HepG2 (cell line): Measurements from ENCODE around the gene GRM1. TPM values are rescaled to one million over a fixed set of nuclear protein-coding genes. Genes with fewer than 3 reads are reported as not detected.

Experiments used
- AFF4 ChIP-seq: sonication (generic); formaldehyde crosslinking; IDR thresholded peaks from 2 replicates; pipeline ENCODE4 v1.4.0; 2020; ENCODE audit warnings: missing genetic modification reagents
- HNRNPK ChIP-seq: fragments of 200-400 bp; formaldehyde crosslinking; IDR thresholded peaks from 2 replicates; pipeline ENCODE4 v1.6.1; 2018; ENCODE audit warnings: low read length, low read depth, moderate library complexity, mild to moderate bottlenecking; ENCODE audit not compliant: poor library complexity, severe bottlenecking
- MTF2 ChIP-seq: sonication (generic); formaldehyde crosslinking; IDR thresholded peaks from 2 replicates; pipeline ENCODE4 v1.5.0; 2020; ENCODE audit warnings: missing genetic modification reagents, borderline replicate concordance
- RARG ChIP-seq: sonication (generic); formaldehyde crosslinking; IDR thresholded peaks from 2 replicates; pipeline ENCODE4 v1.4.0; 2020; ENCODE audit warnings: low read depth, mild to moderate bottlenecking, missing genetic modification reagents
- SNAPC4 ChIP-seq: sonication (generic); formaldehyde crosslinking; IDR thresholded peaks from 2 replicates; pipeline ENCODE4 v1.4.0; 2020; ENCODE audit warnings: mild to moderate bottlenecking, missing genetic modification reagents
- SOX6 ChIP-seq, 2 experiments: fragments of 450-650 bp in 1 of 2; sonication (generic) in 1 of 2; formaldehyde crosslinking in 1 of 2; IDR thresholded peaks; 2 replicates each; pipeline versions ENCODE4 v1.4.0 to v1.6.1; 2017 to 2020; ENCODE audit warnings: antibody characterized with exemption in 1 of 2, mild to moderate bottlenecking in 1 of 2, missing genetic modification reagents in 1 of 2
- ZNF18 ChIP-seq: sonication (generic); formaldehyde crosslinking; IDR thresholded peaks from 2 replicates; pipeline ENCODE4 v1.8.0; 2022; ENCODE audit warnings: mild to moderate bottlenecking, missing genetic modification reagents; ENCODE audit not compliant: insufficient replicate concordance
- ZNF280B ChIP-seq: sonication (generic); formaldehyde crosslinking; IDR thresholded peaks from 2 replicates; pipeline ENCODE4 v1.5.0; 2020; ENCODE audit warnings: missing genetic modification reagents, mild to moderate bottlenecking, borderline replicate concordance
- ZNF280D ChIP-seq: sonication (generic); formaldehyde crosslinking; IDR thresholded peaks from 2 replicates; pipeline ENCODE4 v1.5.1; 2020; ENCODE audit warnings: mild to moderate bottlenecking, missing genetic modification reagents
- ZNF564 ChIP-seq: sonication (generic); formaldehyde crosslinking; IDR thresholded peaks from 2 replicates; pipeline ENCODE4 v1.8.1; 2023; ENCODE audit warnings: mild to moderate bottlenecking, missing genetic modification reagents
- ZNF577 ChIP-seq: sonication (generic); formaldehyde crosslinking; IDR thresholded peaks from 2 replicates; pipeline ENCODE4 v1.4.0; 2020; ENCODE audit warnings: mild to moderate bottlenecking, low read depth, missing genetic modification reagents, borderline replicate concordance
- polyA plus RNA-seq, 8 experiments: library from polyadenylated mRNA; depleted of rRNA in 3 of 8; stranded (reverse) in 7 of 8; unstranded in 1 of 8; fragments of >200 nt; fragmentation: Illumina TruSeq in 4 of 8; extraction: Trizol in 4 of 8; gene quantifications; 2 replicates each; pipeline versions ENCODE4 v1.2.1 to v1.2.3, GENCODE V29; 2011 to 2016; ENCODE audit warnings: low read depth in 4 of 8, missing spikeins in 1 of 8, mixed read lengths in 1 of 8; ENCODE audit not compliant: insufficient read depth in 1 of 8
- total RNA-seq, 5 experiments: library from RNA; depleted of rRNA; stranded (reverse); fragments of >200 nt; fragmentation: Illumina TruSeq; extraction: Trizol; gene quantifications; 2 replicates each; pipeline ENCODE4 v1.2.3, GENCODE V29; 2016; ENCODE audit warnings: low read depth in 1 of 5

The GRM1 gene
- total and polyA plus RNA-seq, 2 of the 13 experiments (the other 11 are each of a cell fraction or from before 2014, with no cell fraction given), result 0.09 TPM; not detected in 1

- TF ChIP-seq ZNF280B (CRISPR knock-in tag), result peak; percentile 90
- peak; percentile 34; the same call in 1 of the 2 replicates for TF ChIP-seq MTF2 (CRISPR knock-in tag)
- peak; percentile 90 for TF ChIP-seq SNAPC4 (CRISPR knock-in tag)
- no peak for TF ChIP-seq SOX6 (IDR thresholded peaks at IDR 0.05)
- TF ChIP-seq SOX6 (CRISPR knock-in tag; IDR thresholded peaks at IDR 0.05), result peak; percentile 28; the same call in 1 of the 2 replicates
- TF ChIP-seq ZNF18 (CRISPR knock-in tag), result peak; percentile 91
- no peak for TF ChIP-seq ZNF577
- TF ChIP-seq AFF4 (CRISPR knock-in tag), result no peak
- TF ChIP-seq RARG (CRISPR knock-in tag), result peak; percentile 73; the same call in 1 of the 2 replicates
- no peak for TF ChIP-seq HNRNPK
- peak; percentile 89; the same call in 1 of the 2 replicates for TF ChIP-seq ZNF280D
- TF ChIP-seq ZNF564 (CRISPR knock-in tag), result peak; percentile 86
Measured at GRCh38 chr6:146028252-146028795, 538 bp upstream of the GRM1 start (continued).
